ENCODE results near the gene TBXA2R.

- TF ChIP-seq, protein P1, sequence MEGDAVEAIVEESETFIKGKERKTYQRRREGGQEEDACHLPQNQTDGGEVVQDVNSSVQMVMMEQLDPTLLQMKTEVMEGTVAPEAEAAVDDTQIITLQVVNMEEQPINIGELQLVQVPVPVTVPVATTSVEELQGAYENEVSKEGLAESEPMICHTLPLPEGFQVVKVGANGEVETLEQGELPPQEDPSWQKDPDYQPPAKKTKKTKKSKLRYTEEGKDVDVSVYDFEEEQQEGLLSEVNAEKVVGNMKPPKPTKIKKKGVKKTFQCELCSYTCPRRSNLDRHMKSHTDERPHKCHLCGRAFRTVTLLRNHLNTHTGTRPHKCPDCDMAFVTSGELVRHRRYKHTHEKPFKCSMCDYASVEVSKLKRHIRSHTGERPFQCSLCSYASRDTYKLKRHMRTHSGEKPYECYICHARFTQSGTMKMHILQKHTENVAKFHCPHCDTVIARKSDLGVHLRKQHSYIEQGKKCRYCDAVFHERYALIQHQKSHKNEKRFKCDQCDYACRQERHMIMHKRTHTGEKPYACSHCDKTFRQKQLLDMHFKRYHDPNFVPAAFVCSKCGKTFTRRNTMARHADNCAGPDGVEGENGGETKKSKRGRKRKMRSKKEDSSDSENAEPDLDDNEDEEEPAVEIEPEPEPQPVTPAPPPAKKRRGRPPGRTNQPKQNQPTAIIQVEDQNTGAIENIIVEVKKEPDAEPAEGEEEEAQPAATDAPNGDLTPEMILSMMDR (IDR thresholded peaks at IDR 0.05; ENCODE audit: insufficient read depth, low read length) = no peak
- no peak for TF ChIP-seq REST (IDR thresholded peaks at IDR 0.05; ENCODE audit: insufficient replicate concordance, low read depth)
- no peak for TF ChIP-seq POLR2AphosphoS5 (IDR thresholded peaks at IDR 0.05; ENCODE audit: low read depth)
Measured at GRCh38 chr19:3634496-3635045, 27.9 kb upstream of the TBXA2R start.
